HepG2 (cell line): ENCODE results near the gene CTRL. TPM values are rescaled to one million over a fixed set of nuclear protein-coding genes. Genes with fewer than 3 reads are reported as not detected.

Source experiments
- CHD2 ChIP-seq: IDR thresholded peaks from 2 replicates; pipeline ENCODE4 v1.6.1; 2011; ENCODE audit warnings: low read depth, low read length, improper control_type of control experiment
- DPF2 ChIP-seq: sonication (generic); formaldehyde crosslinking; IDR thresholded peaks from 2 replicates; pipeline ENCODE4 v1.4.0; 2020; ENCODE audit warnings: mild to moderate bottlenecking, low read depth, missing genetic modification reagents, borderline replicate concordance
- ETS1 ChIP-seq: sonication (generic); formaldehyde crosslinking; IDR thresholded peaks from 2 replicates; pipeline ENCODE4 v1.4.0; 2020; ENCODE audit warnings: missing genetic modification reagents
- FOXK1 ChIP-seq: sonication (generic); formaldehyde crosslinking; IDR thresholded peaks from 2 replicates; pipeline ENCODE4 v1.4.0; 2020; ENCODE audit warnings: low read depth, missing genetic modification reagents, borderline replicate concordance
- FOXP4 ChIP-seq: sonication (generic); formaldehyde crosslinking; IDR thresholded peaks from 2 replicates; pipeline ENCODE4 v1.4.0; 2020; ENCODE audit warnings: missing genetic modification reagents
- HMGA1 ChIP-seq: sonication (generic); formaldehyde crosslinking; conservative IDR thresholded peaks from 2 replicates; pipeline ENCODE4 v1.4.0; 2020; ENCODE audit warnings: missing genetic modification reagents
- HMGXB4 ChIP-seq, 2 experiments: sonication (generic) in 1 of 2; formaldehyde crosslinking in 1 of 2; IDR thresholded peaks; 2 replicates each; pipeline versions ENCODE4 v1.4.0 to v1.6.1; 2018 to 2020; ENCODE audit warnings: missing genetic modification reagents in 2 of 2, borderline replicate concordance in 1 of 2, low read depth in 1 of 2, mild to moderate bottlenecking in 1 of 2, missing biosample characterization in 1 of 2
- KAT7 ChIP-seq: IDR thresholded peaks from 2 replicates; pipeline ENCODE4 v1.6.1; 2018; ENCODE audit warnings: borderline replicate concordance, missing compliant biosample characterization
- KDM2A ChIP-seq: sonication (generic); formaldehyde crosslinking; IDR thresholded peaks from 2 replicates; pipeline ENCODE4 v1.4.0; 2020; ENCODE audit warnings: low read depth, missing genetic modification reagents, borderline replicate concordance
- KDM5A ChIP-seq: fragments of 200-600 bp; sonication (generic); IDR thresholded peaks from 2 replicates; pipeline ENCODE4 v1.7.0; 2018; ENCODE audit warnings: antibody characterized with exemption, mild to moderate bottlenecking, low read length, borderline replicate concordance
- MED8 ChIP-seq: sonication (generic); formaldehyde crosslinking; IDR thresholded peaks from 2 replicates; pipeline ENCODE4 v1.8.1; 2023; ENCODE audit warnings: mild to moderate bottlenecking, missing genetic modification reagents; ENCODE audit not compliant: insufficient replicate concordance
- MEF2D ChIP-seq: sonication (generic); formaldehyde crosslinking; IDR thresholded peaks from 2 replicates; pipeline ENCODE4 v1.5.1; 2020; ENCODE audit warnings: mild to moderate bottlenecking, missing genetic modification reagents
- NR2C2 ChIP-seq: sonication (generic); formaldehyde crosslinking; IDR thresholded peaks from 2 replicates; pipeline ENCODE4 v1.4.0; 2020; ENCODE audit warnings: missing genetic modification reagents, mild to moderate bottlenecking, moderate library complexity, borderline replicate concordance
- PHF20 ChIP-seq: sonication (generic); formaldehyde crosslinking; IDR thresholded peaks from 2 replicates; pipeline ENCODE4 v1.5.0; 2020; ENCODE audit warnings: mild to moderate bottlenecking, missing genetic modification reagents
- TEF ChIP-seq: sonication (generic); formaldehyde crosslinking; IDR thresholded peaks from 2 replicates; pipeline ENCODE4 v1.5.0; 2020; ENCODE audit warnings: missing genetic modification reagents
- ZNF30 ChIP-seq: sonication (generic); formaldehyde crosslinking; IDR thresholded peaks from 2 replicates; pipeline ENCODE4 v1.5.0; 2020; ENCODE audit warnings: mild to moderate bottlenecking, missing genetic modification reagents
- ZNF326 ChIP-seq: sonication (generic); formaldehyde crosslinking; IDR thresholded peaks from 2 replicates; pipeline ENCODE4 v1.4.0; 2020; ENCODE audit warnings: missing genetic modification reagents, borderline replicate concordance
- ZNF431 ChIP-seq: sonication (generic); formaldehyde crosslinking; IDR thresholded peaks from 2 replicates; pipeline ENCODE4 v1.9.0; 2022; ENCODE audit warnings: missing genetic modification reagents, low read depth, mild to moderate bottlenecking, borderline replicate concordance
- ZNF503 ChIP-seq: sonication (generic); formaldehyde crosslinking; IDR thresholded peaks from 2 replicates; pipeline ENCODE4 v1.4.0; 2020; ENCODE audit warnings: missing genetic modification reagents
- polyA plus RNA-seq, 8 experiments: library from polyadenylated mRNA; depleted of rRNA in 3 of 8; stranded (reverse) in 7 of 8; unstranded in 1 of 8; fragments of >200 nt; fragmentation: Illumina TruSeq in 4 of 8; extraction: Trizol in 4 of 8; gene quantifications; 2 replicates each; pipeline versions ENCODE4 v1.2.1 to v1.2.3, GENCODE V29; 2011 to 2016; ENCODE audit warnings: low read depth in 4 of 8, missing spikeins in 1 of 8, mixed read lengths in 1 of 8; ENCODE audit not compliant: insufficient read depth in 1 of 8
- total RNA-seq, 5 experiments: library from RNA; depleted of rRNA; stranded (reverse); fragments of >200 nt; fragmentation: Illumina TruSeq; extraction: Trizol; gene quantifications; 2 replicates each; pipeline ENCODE4 v1.2.3, GENCODE V29; 2016; ENCODE audit warnings: low read depth in 1 of 5
- TF ChIP-seq, protein P1 (sequence below): sonication (generic); formaldehyde crosslinking; IDR thresholded peaks from 2 replicates; pipeline ENCODE4 v1.8.0; 2023; ENCODE audit warnings: mild to moderate bottlenecking, missing genetic modification reagents
- TF ChIP-seq, protein P2 (sequence below): sonication (generic); formaldehyde crosslinking; IDR thresholded peaks from 2 replicates; pipeline ENCODE4 v1.5.0; 2020; ENCODE audit warnings: mild to moderate bottlenecking, low read depth, missing genetic modification reagents, borderline replicate concordance

The CTRL gene
- total and polyA plus RNA-seq, 2 of the 13 experiments (the other 11 are each of a cell fraction or from before 2014, with no cell fraction given): 1.9 to 2.7 TPM

GRCh38 chr16:67901734-67902133, 29.9 kb downstream of the CTRL start (continued):
- no peak for TF ChIP-seq HMGXB4 (CRISPR knock-in tag; IDR thresholded peaks at IDR 0.05; ENCODE audit: borderline replicate concordance in 1 of 2, low read depth in 1 of 2)
- TF ChIP-seq ZNF326 (CRISPR knock-in tag): no peak
- no peak for TF ChIP-seq DPF2 (CRISPR knock-in tag)
- TF ChIP-seq NR2C2 (CRISPR knock-in tag): no peak
- no peak for TF ChIP-seq MED8 (CRISPR knock-in tag)
- TF ChIP-seq KDM5A: no peak
- no peak for TF ChIP-seq TEF
- TF ChIP-seq KDM2A (CRISPR knock-in tag): no peak
- TF ChIP-seq KAT7 (CRISPR knock-in tag): no peak
- no peak for TF ChIP-seq FOXK1 (CRISPR knock-in tag)
- no peak for TF ChIP-seq ETS1 (CRISPR knock-in tag)
- no peak for TF ChIP-seq ZNF431 (CRISPR knock-in tag)
- TF ChIP-seq, protein P1, sequence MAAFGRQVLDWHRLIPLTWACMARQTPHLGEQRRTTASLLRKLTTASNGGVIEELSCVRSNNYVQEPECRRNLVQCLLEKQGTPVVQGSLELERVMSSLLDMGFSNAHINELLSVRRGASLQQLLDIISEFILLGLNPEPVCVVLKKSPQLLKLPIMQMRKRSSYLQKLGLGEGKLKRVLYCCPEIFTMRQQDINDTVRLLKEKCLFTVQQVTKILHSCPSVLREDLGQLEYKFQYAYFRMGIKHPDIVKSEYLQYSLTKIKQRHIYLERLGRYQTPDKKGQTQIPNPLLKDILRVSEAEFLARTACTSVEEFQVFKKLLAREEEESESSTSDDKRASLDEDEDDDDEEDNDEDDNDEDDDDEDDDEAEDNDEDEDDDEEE (CRISPR knock-in tag): no peak
- no peak for TF ChIP-seq CHD2
- TF ChIP-seq, protein P2, sequence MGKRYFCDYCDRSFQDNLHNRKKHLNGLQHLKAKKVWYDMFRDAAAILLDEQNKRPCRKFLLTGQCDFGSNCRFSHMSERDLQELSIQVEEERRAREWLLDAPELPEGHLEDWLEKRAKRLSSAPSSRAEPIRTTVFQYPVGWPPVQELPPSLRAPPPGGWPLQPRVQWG (CRISPR knock-in tag): no peak
- TF ChIP-seq FOXP4 (CRISPR knock-in tag): peak; percentile 58
- no peak for TF ChIP-seq HMGA1 (CRISPR knock-in tag)
- peak; percentile 26; the same call in 1 of the 2 replicates for TF ChIP-seq MEF2D (CRISPR knock-in tag)
- peak; percentile 22; the same call in 1 of the 2 replicates for TF ChIP-seq ZNF503 (CRISPR knock-in tag)
- no peak for TF ChIP-seq ZNF30 (CRISPR knock-in tag)
- no peak for TF ChIP-seq PHF20 (CRISPR knock-in tag)
